HT-29 (cell line): ENCODE data around the gene KHDC4. TPM values are rescaled to one million over a fixed set of nuclear protein-coding genes. Genes with fewer than 3 reads are reported as not detected.
"Not testable (repeated sequence)": the region's sequence is repeated elsewhere in the genome, so short reads cannot be mapped to it uniquely, and the experiment has no call there.

Source experiments
- DNase-seq: peaks from one replicate; pipeline ENCODE4 v3.0.0-alpha.2; 2015; ENCODE audit warnings: low spot score
- total RNA-seq: library from RNA; depleted of rRNA; stranded (reverse); fragments of >200 nt; shearing (Covaris generic); gene quantifications from 2 replicates; pipeline ENCODE4 v1.2.3, GENCODE V29; 2014

KHDC4 gene
- total RNA-seq, 1 experiment from 2014 or later: 53.6 TPM

DNA sequence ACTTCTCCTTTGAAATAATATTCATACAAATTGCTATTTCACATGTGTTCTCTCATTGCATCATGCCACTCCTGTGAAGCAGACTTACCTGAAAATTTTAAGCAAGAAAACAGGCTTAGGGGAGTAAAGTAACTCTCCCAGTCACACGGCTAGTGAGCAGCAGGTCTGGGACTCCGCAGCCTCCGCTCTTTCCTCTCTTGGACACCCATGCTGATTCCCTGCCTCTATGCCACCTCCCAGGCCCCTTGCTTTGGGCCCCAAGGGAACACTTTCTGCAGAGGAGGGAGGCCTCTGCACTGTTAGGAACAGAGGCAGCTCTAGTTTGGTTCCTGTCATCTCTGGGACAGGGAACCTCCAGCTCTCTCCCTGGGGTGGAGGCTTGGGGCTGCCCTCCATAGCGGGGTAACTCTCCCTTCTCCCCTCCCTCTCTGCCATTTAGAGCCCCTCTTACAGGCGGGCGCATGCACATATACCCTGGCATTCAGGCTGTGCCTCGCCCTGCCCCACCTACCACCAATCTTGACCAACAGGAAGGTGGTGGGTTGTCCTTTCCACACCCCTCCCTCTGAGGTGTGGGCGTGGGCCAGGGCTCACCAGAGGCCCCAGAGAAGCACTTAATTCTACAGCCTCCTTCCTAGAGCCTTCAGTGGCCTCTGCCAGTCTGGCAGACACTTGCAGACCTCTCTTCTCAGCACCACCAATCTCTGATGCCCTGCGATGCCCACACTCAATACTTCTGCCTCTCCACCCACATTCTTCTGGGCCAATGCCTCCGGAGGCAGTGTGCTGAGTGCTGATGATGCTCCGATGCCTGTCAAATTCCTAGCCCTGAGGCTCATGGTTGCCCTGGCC, 7.0 kb upstream of the KHDC4 start, which contains the start of gene RXFP4:
RXFP4 (plus strand) TSS at position 646 of the 852 bp plus-strand sequence; CDS start at position 718, 72 bp downstream.
- DNase-seq: peak; percentile 74

DNA sequence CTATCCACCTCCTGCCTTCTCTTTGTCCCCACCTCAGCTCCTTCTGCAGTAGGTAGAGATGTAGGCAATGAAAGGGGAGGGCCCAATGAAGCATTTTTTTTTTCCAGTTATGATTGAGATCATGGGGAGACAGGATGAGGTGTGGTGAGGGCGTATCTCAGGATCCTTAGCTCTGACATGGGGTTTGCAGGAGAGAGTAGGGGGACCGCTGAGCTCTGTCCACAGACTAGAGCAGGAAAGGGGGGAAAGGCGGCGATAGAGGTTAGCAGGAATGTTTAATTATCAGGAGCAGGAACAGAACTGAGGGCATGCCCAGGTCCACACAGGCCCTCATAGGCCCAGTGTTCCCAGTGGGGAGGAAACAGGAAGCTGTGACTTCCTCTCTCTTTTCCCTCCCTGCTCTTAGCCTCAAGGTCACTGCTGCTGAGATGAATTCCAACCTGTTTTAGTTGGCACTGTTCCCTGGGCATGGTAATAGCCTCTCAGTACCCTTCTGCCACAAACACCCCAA, 6.3 kb upstream of the KHDC4 start:
- DNase-seq: peak; percentile 88

DNA sequence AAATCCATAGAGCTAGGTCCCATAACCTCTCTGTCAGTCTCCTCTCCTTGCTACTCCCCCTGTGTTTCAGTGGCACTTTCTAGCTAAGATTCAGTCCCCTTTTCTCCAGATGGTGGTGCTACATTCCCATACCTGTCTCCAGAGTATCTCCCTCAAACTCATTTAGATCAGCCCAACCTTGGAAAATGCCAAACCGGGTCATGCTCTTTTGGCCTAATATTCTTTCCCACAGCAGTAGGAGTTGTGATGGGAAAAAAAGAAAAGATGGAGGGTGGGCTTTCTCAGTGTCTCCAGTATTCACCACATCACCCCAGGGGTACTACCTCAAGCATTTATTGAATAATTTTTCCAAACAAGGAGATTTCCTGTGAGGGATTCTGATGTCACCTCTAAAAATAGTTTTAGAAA, 4.0 kb upstream of the KHDC4 start:
- peak; percentile 79 for DNase-seq

DNA sequence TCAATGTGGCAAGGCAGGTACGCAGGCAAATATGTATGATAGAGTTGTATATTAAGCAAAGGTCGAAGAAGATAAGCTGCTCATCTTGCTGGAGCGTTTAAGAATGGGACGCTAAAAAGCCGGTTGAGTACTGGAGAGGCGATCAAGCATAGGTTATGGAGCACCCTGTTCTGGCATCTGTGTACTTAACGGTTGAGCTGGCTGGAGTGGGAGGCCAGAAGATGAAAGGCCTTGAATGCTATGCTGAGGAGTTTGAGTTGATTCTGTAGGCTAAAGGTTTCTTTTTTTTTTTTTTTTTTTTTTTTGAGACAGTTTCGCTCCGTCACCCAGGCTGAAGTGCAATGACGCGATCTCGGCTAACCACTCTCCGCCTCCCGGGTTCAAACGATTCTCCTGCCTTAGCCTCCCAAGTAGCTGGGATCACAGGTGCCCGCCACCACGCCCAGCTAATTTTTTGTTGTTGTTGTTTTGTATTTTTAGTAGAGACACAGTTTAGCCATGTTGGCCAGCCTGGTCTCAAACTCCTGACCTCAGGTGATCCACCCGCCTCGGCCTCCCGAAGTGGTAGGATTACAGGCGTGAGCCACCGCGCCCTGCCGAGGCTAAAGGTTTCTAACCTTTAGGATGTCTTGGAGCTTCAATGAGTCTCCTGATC, 850 bp upstream of the KHDC4 start:
- no peak for DNase-seq

DNA sequence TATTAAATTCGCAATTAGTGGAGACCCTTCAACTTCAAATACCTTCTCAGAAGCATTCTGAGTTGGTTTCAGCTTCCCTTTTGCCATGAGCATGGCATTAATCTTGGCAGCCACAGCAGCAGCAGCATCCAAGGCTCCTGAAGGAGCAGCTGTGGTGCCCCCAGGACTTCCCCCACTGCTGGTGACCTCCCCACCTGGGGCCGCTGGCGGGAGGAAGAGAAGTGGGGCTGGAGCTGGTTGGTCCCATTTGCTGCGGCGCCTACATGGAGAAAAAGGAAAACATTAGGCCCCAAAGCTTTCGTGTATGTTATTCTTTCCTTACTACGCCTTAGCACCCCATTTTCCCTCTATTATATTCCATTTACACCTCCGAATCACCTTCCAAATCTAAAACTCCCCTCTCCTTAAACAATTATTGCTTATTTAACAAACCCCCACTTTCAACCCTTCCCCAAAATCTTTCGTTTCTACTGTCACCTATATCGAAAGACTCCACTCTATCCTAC, 569 bp downstream of the KHDC4 start:
- DNase-seq: no peak

- no peak for DNase-seq
Measured at GRCh38 chr1:155932487-155932886, 1.7 kb downstream of the KHDC4 start.

- no peak for DNase-seq
Measured at GRCh38 chr1:155932081-155932480, 2.1 kb downstream of the KHDC4 start.

- DNase-seq: no peak
Measured at GRCh38 chr1:155931332-155932038, 2.7 kb downstream of the KHDC4 start.

DNA sequence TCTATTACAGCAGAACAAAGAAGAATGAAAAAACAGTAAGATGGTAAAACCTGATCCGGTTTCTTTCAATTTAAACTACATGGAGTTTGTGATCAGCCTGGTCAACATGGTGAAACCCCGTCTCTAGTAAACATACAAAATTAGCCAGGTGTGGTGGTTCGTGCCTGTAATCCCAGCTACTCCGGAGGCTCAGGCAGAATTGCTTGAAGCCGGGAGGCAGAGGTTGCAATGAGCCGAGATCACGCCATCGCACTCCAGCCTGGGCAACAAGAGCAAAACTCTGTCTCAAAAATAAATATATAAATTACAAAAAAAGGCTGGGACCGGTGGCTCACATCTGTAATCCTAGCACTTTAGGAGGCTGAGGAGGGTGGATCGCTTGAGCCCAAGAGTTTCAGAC, 3.5 kb downstream of the KHDC4 start:
- not testable (repeated sequence) for DNase-seq

GRCh38 chr1:155929057-155929456, 5.2 kb downstream of the KHDC4 start:
- no peak for DNase-seq

GRCh38 chr1:155925506-155925905, 8.7 kb downstream of the KHDC4 start:
- no peak for DNase-seq

GRCh38 chr1:155920717-155921116, 13.5 kb downstream of the KHDC4 start:
- DNase-seq: no peak

- DNase-seq: no peak
Measured at GRCh38 chr1:155919801-155920200, 14.4 kb downstream of the KHDC4 start.

GRCh38 chr1:155918660-155919059, 15.6 kb downstream of the KHDC4 start:
- DNase-seq: no peak

- no peak for DNase-seq
Measured at GRCh38 chr1:155913969-155914757, 20.1 kb downstream of the KHDC4 start.

GRCh38 chr1:155912056-155912536, 22.1 kb downstream of the KHDC4 start:
- DNase-seq: no peak

DNA sequence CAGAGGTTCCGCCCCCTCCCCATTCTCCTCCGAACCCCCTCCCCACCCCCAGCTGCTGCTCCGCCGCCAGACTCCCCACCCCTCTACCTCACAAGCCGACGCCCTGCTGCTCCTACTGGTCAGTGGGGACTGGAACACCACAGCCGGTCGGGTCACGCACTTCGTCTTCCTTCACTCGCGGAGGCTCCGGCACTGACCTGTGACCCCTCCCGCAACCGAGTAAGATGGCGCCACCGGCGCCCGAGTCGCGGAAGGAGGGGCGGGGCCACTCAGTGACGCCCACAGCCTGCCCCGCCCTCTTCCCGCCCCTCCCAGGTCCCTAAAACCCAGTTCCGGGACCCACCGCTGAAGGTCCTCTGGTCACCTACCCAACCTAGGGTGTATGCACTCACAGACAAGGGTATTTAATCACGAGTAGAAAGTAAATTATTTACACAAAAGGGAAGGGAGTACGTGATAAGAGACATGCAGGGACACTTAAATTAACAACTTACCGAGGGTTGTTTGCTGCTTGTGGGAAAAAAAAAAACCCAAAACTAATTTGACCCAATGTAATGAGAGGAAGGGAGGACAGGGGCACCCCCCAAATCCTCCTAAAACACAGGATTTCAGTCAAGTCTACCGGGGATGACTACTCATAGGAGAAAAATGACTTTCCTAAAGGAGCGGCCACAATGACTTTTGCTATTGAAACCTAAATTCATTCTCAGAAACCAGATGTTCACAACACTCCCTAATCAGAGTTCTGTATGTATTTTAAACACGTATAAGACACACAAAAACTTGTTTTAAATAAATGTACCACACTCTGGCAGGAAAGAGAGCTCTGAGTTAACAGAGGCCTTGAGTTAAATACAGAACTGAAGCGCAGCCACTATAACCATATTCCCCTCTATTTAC, 22.8 kb downstream of the KHDC4 start, which contains the start of gene RIT1:
RIT1 (minus strand) TSS at position 194 of the 900 bp plus-strand sequence. CDS start 588 bp downstream, outside the sequence.
- peak; percentile 89 for DNase-seq

DNA sequence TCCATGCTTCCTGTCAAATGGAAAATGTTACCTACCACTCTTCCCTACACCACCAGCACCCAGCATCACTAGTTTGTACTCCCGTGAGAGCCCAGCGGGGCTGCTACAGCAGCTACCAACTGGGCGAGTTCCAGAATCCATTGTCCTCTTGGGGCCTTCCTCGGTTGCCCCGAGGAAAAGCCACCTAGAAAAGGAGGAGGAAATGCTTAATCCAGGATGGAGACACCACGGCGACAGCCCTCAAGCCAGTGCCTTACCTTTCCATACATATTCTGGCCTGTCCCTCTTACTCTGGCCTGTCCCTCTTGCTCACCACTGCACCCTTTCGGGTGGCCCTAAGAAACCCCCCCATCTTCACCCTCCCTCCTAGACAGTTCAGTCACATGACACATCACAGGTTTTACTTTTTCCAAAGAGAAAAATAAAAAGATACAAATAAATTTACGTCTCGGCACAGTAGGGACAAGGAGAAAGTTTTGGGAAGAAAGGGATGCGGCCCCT, 23.5 kb downstream of the KHDC4 start:
- DNase-seq: peak; percentile 58

- DNase-seq: no peak
Measured at GRCh38 chr1:155909894-155910293, 24.3 kb downstream of the KHDC4 start.
